ENCODE results near the gene EML6. TPM values are rescaled to one million over a fixed set of nuclear protein-coding genes. Genes with fewer than 3 reads are reported as not detected.

Gene EML6
- total and polyA plus RNA-seq, 2 of the 13 experiments (the other 11 are each of a cell fraction or from before 2014, with no cell fraction given) = 17.2 to 32.4 TPM

- H3K27me3 ChIP-seq (ENCODE audit: control insufficient read depth in 1 of 2, insufficient read depth in 2 of 2, low read length in 2 of 2) = no peaks in the 10 kb centered on the region
- ChIA-PET CTCF (ENCODE audit: low intra/inter-chr PET ratio, low total read pairs) (no interaction called here), POLR2A (interaction anchor here (0.7 kb wide), 1 partner anchor 11 kb away, joined by 3 read pairs; no protein-coding TSS in a partner anchor)
- peaks cover 0 to 5% of the 10 kb centered on the region in 2 experiments; a peak in 2 of 5 replicates for H3K36me3 ChIP-seq (replicated peaks in 1 of 2; ENCODE audit: control insufficient read depth in 1 of 2, insufficient read depth in 2 of 2, low read length in 2 of 2)
- TF ChIP-seq ZNF546 (CRISPR knock-in tag; conservative IDR thresholded peaks at IDR 0.05) = no peak
- no peak for DNase-seq (ENCODE audit: low spot score)
- no peaks in the 10 kb centered on the region for H3K9me3 ChIP-seq (ENCODE audit: low read length)
- H2AFZ ChIP-seq (ENCODE audit: low read length) = no peak overlapping the region
- no peak overlapping the region for H3K27ac ChIP-seq (ENCODE audit: extremely low read length, insufficient read depth, low read length)
- 90% methylated on average over 11 of the region's 11 CpGs for WGBS (ENCODE audit: low lambda C conversion rate)
- peak; percentile 13 for ATAC-seq
- H3K4me2 ChIP-seq (ENCODE audit: low read depth, low read length) = no peak overlapping the region
- FAIRE-seq = no peak
- BruUV-seq (replicated peaks) = no TSS peak
- intact Hi-C loops (cut with micrococcal nuclease; ENCODE audit: unreplicated experiment) (no loop called here), in situ Hi-C loops (cut with HindIII; ENCODE audit: extremely low pct_ligation_motif_present, low pct_unique_long_range_greater_than_20kb) (no loop called here)
- no peak overlapping the region for H3K4me3 ChIP-seq (replicated peaks in 1 of 3; ENCODE audit: insufficient read depth in 1 of 3, low read depth in 2 of 3, low read length in 3 of 3)
- H3K79me2 ChIP-seq (ENCODE audit: insufficient read depth, low read length) = no peaks in the 10 kb centered on the region
- H3K9ac ChIP-seq (ENCODE audit: insufficient read depth, low read depth, low read length) = no peak overlapping the region
- H4K20me1 ChIP-seq (ENCODE audit: insufficient read depth, low read length) = no peaks in the 10 kb centered on the region
- peaks cover 37% of the 10 kb centered on the region for H3K4me1 ChIP-seq (ENCODE audit: insufficient read depth, low read length)
These were observed 47.7 kb upstream of the EML6 start for GRCh38 chr2:54675738-54676137.

- H3K36me3 ChIP-seq (replicated peaks in 1 of 2; ENCODE audit: control insufficient read depth in 1 of 2, insufficient read depth in 2 of 2, low read length in 2 of 2) = no peaks in the 10 kb centered on the region
- H4K20me1 ChIP-seq (ENCODE audit: insufficient read depth, low read length) = no peaks in the 10 kb centered on the region
- no TSS peak for BruUV-seq (replicated peaks)
- in situ Hi-C loops (cut with HindIII; ENCODE audit: extremely low pct_ligation_motif_present, low pct_unique_long_range_greater_than_20kb) = no loop called here
- H3K27me3 ChIP-seq (ENCODE audit: control insufficient read depth in 1 of 2, insufficient read depth in 2 of 2, low read length in 2 of 2) = no peaks in the 10 kb centered on the region
- DNase-seq (ENCODE audit: low spot score) = no peak
- H3K79me2 ChIP-seq (ENCODE audit: insufficient read depth, low read length) = no peaks in the 10 kb centered on the region
- H3K27ac ChIP-seq (ENCODE audit: extremely low read length, insufficient read depth, low read length) = no peak overlapping the region
- no peak overlapping the region for H3K9ac ChIP-seq (ENCODE audit: insufficient read depth, low read depth, low read length)
- intact Hi-C loops (cut with micrococcal nuclease; ENCODE audit: unreplicated experiment) = no loop called here
- TF ChIP-seq NAIF1 (CRISPR knock-in tag; IDR thresholded peaks at IDR 0.05; ENCODE audit: borderline replicate concordance) (no peak), FOXK1 (CRISPR knock-in tag; IDR thresholded peaks at IDR 0.05; ENCODE audit: borderline replicate concordance, low read depth) (no peak), ZNF720 (CRISPR knock-in tag; IDR thresholded peaks at IDR 0.05) (no peak), SRSF1 (optimal IDR thresholded peaks at IDR 0.05; ENCODE audit: low read depth, low read length) (no peak), MNT (IDR thresholded peaks at IDR 0.05) (no peak), CTCF (CRISPR knock-in tag; IDR thresholded peaks at IDR 0.05) (no peak), RXRB (CRISPR knock-in tag; IDR thresholded peaks at IDR 0.05; ENCODE audit: borderline replicate concordance) (no peak)
- TF ChIP-seq, protein P1, sequence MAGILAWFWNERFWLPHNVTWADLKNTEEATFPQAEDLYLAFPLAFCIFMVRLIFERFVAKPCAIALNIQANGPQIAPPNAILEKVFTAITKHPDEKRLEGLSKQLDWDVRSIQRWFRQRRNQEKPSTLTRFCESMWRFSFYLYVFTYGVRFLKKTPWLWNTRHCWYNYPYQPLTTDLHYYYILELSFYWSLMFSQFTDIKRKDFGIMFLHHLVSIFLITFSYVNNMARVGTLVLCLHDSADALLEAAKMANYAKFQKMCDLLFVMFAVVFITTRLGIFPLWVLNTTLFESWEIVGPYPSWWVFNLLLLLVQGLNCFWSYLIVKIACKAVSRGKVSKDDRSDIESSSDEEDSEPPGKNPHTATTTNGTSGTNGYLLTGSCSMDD (CRISPR knock-in tag; IDR thresholded peaks at IDR 0.05) = no peak
- TF ChIP-seq, protein P2, sequence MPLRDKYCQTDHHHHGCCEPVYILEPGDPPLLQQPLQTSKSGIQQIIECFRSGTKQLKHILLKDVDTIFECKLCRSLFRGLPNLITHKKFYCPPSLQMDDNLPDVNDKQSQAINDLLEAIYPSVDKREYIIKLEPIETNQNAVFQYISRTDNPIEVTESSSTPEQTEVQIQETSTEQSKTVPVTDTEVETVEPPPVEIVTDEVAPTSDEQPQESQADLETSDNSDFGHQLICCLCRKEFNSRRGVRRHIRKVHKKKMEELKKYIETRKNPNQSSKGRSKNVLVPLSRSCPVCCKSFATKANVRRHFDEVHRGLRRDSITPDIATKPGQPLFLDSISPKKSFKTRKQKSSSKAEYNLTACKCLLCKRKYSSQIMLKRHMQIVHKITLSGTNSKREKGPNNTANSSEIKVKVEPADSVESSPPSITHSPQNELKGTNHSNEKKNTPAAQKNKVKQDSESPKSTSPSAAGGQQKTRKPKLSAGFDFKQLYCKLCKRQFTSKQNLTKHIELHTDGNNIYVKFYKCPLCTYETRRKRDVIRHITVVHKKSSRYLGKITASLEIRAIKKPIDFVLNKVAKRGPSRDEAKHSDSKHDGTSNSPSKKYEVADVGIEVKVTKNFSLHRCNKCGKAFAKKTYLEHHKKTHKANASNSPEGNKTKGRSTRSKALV (CRISPR knock-in tag; IDR thresholded peaks at IDR 0.05) = no peak
- FAIRE-seq = no peak
- H2AFZ ChIP-seq (ENCODE audit: low read length) = no peak overlapping the region
- 63% methylated on average over 2 of the region's 2 CpGs for WGBS (ENCODE audit: low lambda C conversion rate)
- H3K4me3 ChIP-seq (replicated peaks in 1 of 3; ENCODE audit: insufficient read depth in 1 of 3, low read depth in 2 of 3, low read length in 3 of 3) = no peak overlapping the region
- ATAC-seq = peak; percentile 18
- no peak overlapping the region for H3K4me2 ChIP-seq (ENCODE audit: low read depth, low read length)
- ChIA-PET CTCF (ENCODE audit: low intra/inter-chr PET ratio, low total read pairs) (no interaction called here), POLR2A (interaction anchor here (1.2 kb wide), 1 partner anchor 10 kb away, joined by 4 read pairs; no protein-coding TSS in a partner anchor)
- H3K4me1 ChIP-seq (ENCODE audit: insufficient read depth, low read length) = peaks cover 33% of the 10 kb centered on the region
- H3K9me3 ChIP-seq (ENCODE audit: low read length) = no peaks in the 10 kb centered on the region
These were observed 46.8 kb upstream of the EML6 start for GRCh38 chr2:54676656-54677055.
